Immature natural killer cell (primary cell): ENCODE results near the gene RBM26. TPM values are rescaled to one million over a fixed set of nuclear protein-coding genes. Genes with fewer than 3 reads are reported as not detected.
"Not testable (repeated sequence)": the region's sequence is repeated elsewhere in the genome, so short reads cannot be mapped to it uniquely, and the experiment has no call there.

Experiments
- DNase-seq, 3 donors: peaks; one replicate each; pipeline ENCODE4 v3.0.0; 2022; ENCODE audit warnings: mixed read lengths in 1 of 3
- H3K27ac Mint-ChIP-seq, 6 donors: one replicate each; pipeline ENCODE4 v1.8.0; 2020; ENCODE audit warnings: mixed read lengths in 6 of 6, mild to moderate bottlenecking in 5 of 6, inconsistent platforms in 4 of 6, moderate library complexity in 3 of 6
- H3K27me3 Mint-ChIP-seq, 3 donors: one replicate each; pipeline ENCODE4 v1.8.0; 2020 to 2021; ENCODE audit warnings: low read depth in 3 of 3, mild to moderate bottlenecking in 3 of 3, mixed read lengths in 3 of 3, moderate library complexity in 3 of 3, inconsistent platforms in 1 of 3
- H3K36me3 Mint-ChIP-seq, 3 donors: one replicate each; pipeline ENCODE4 v1.8.0; 2020; ENCODE audit warnings: mixed read lengths in 3 of 3, inconsistent platforms in 2 of 3, mild to moderate bottlenecking in 2 of 3
- H3K4me1 Mint-ChIP-seq, 2 donors: one replicate each; pipeline ENCODE4 v1.8.0; 2020; ENCODE audit warnings: inconsistent platforms in 2 of 2, mild to moderate bottlenecking in 2 of 2, mixed read lengths in 2 of 2, moderate library complexity in 1 of 2
- H3K4me3 Mint-ChIP-seq, 5 donors: one replicate each; pipeline ENCODE4 v1.8.0; 2020; ENCODE audit warnings: mild to moderate bottlenecking in 5 of 5, mixed read lengths in 5 of 5, inconsistent platforms in 3 of 5, moderate library complexity in 3 of 5
- H3K9me3 Mint-ChIP-seq, 6 donors: one replicate each; pipeline ENCODE4 v1.8.0; 2020; ENCODE audit warnings: mild to moderate bottlenecking in 6 of 6, mixed read lengths in 6 of 6, inconsistent platforms in 4 of 6, moderate library complexity in 3 of 6
- polyA plus RNA-seq, 3 donors: library from polyadenylated mRNA; unstranded; fragments of 300-500 nt; fragmentation: Illumina TruSeq; gene quantifications; one replicate each; pipeline ENCODE4 v1.2.3, GENCODE V29; 2021

Gene RBM26
- polyA plus RNA-seq, 3 donors from 2014 or later = 5.4 to 11.9 (median 6.2) TPM

GRCh38 chr13:79373916-79374315 is 32.1 kb downstream of the RBM26 start:
- no peaks in the 10 kb centered on the region for H3K4me1 Mint-ChIP-seq
- H3K9me3 Mint-ChIP-seq = no peaks in the 10 kb centered on the region
- peaks cover 0 to 3% (median 0%) of the 10 kb centered on the region in 3 donors for H3K27me3 Mint-ChIP-seq
- no peak overlapping the region for H3K4me3 Mint-ChIP-seq
- H3K36me3 Mint-ChIP-seq = peaks cover 13 to 30% (median 21%) of the 10 kb centered on the region in 3 donors
- H3K27ac Mint-ChIP-seq = no peak overlapping the region
- DNase-seq = no peak

GRCh38 chr13:79369226-79369625 is 36.8 kb downstream of the RBM26 start:
- Mint-ChIP-seq H3K36me3 (peaks cover 21 to 35% (median 24%) of the 10 kb centered on the region in 3 donors), H3K9me3 (no peaks in the 10 kb centered on the region), H3K4me1 (no peaks in the 10 kb centered on the region), H3K4me3 (no peak overlapping the region), H3K27me3 (peaks cover 0 to 3% (median 0%) of the 10 kb centered on the region in 3 donors), H3K27ac (no peak overlapping the region)
- DNase-seq = no peak

- no peaks in the 10 kb centered on the region for H3K9me3 Mint-ChIP-seq
- DNase-seq = no peak
Measured at GRCh38 chr13:79365981-79366380, 40.1 kb downstream of the RBM26 start.

GRCh38 chr13:79361299-79361698 is 44.8 kb downstream of the RBM26 start:
- peak overlapping the region in 2 of 6 donors; percentile 6 to 48 for H3K27ac Mint-ChIP-seq
- DNase-seq = no peak
- H3K27me3 Mint-ChIP-seq = no peaks in the 10 kb centered on the region
- H3K9me3 Mint-ChIP-seq = no peaks in the 10 kb centered on the region
- no peak overlapping the region for H3K4me3 Mint-ChIP-seq
- peaks cover 14 to 38% (median 27%) of the 10 kb centered on the region in 3 donors for H3K36me3 Mint-ChIP-seq
- peaks cover 3 to 19% of the 10 kb centered on the region in 2 donors for H3K4me1 Mint-ChIP-seq

More at GRCh38 chr13:79365981-79366380, 40.1 kb downstream of the RBM26 start:
- Mint-ChIP-seq H3K4me3 (no peak overlapping the region), H3K27me3 (peaks cover 0 to 3% (median 0%) of the 10 kb centered on the region in 3 donors), H3K27ac (peak overlapping the region in 2 of 6 donors; percentile 42 to 77), H3K36me3 (peaks cover 19 to 47% (median 22%) of the 10 kb centered on the region in 3 donors), H3K4me1 (peaks cover 3 to 14% of the 10 kb centered on the region in 2 donors)

- H3K27me3 Mint-ChIP-seq = peaks cover 0 to 2% (median 0%) of the 10 kb centered on the region in 3 donors
- H3K4me3 Mint-ChIP-seq = no peak overlapping the region
- peaks cover 10 to 34% (median 26%) of the 10 kb centered on the region in 3 donors for H3K36me3 Mint-ChIP-seq
- H3K9me3 Mint-ChIP-seq = no peaks in the 10 kb centered on the region
- DNase-seq = no peak
- peaks cover 3 to 19% of the 10 kb centered on the region in 2 donors for H3K4me1 Mint-ChIP-seq
- peak overlapping the region in 1 of 6 donors; percentile 67 for H3K27ac Mint-ChIP-seq
Measured at GRCh38 chr13:79360095-79360494, 46.0 kb downstream of the RBM26 start.

GRCh38 chr13:79359064-79359463 is 47.0 kb downstream of the RBM26 start:
- no peak for DNase-seq
- Mint-ChIP-seq H3K9me3 (no peaks in the 10 kb centered on the region), H3K4me1 (peaks cover 3 to 19% of the 10 kb centered on the region in 2 donors), H3K36me3 (peaks cover 10 to 41% (median 31%) of the 10 kb centered on the region in 3 donors), H3K27me3 (peaks cover 0 to 2% (median 0%) of the 10 kb centered on the region in 3 donors), H3K27ac (peak overlapping the region in 2 of 6 donors; percentile 23 to 83), H3K4me3 (no peak overlapping the region)

- no peak overlapping the region for H3K27ac Mint-ChIP-seq
- H3K36me3 Mint-ChIP-seq = peaks cover 11 to 45% (median 42%) of the 10 kb centered on the region in 3 donors
Measured at GRCh38 chr13:79354285-79354684, 51.8 kb downstream of the RBM26 start.

GRCh38 chr13:79353693-79354092 is 52.4 kb downstream of the RBM26 start:
- Mint-ChIP-seq H3K4me1 (peaks cover 0 to 6% of the 10 kb centered on the region in 2 donors), H3K27me3 (peaks cover 0 to 2% (median 0%) of the 10 kb centered on the region in 3 donors), H3K9me3 (no peaks in the 10 kb centered on the region), H3K4me3 (no peak overlapping the region), H3K27ac (peak overlapping the region in 2 of 6 donors; percentile 26 to 27), H3K36me3 (peaks cover 6 to 39% (median 36%) of the 10 kb centered on the region in 3 donors)
- DNase-seq = no peak

More at GRCh38 chr13:79354285-79354684, 51.8 kb downstream of the RBM26 start:
- no peak overlapping the region for H3K4me3 Mint-ChIP-seq
- peaks cover 0 to 2% (median 0%) of the 10 kb centered on the region in 3 donors for H3K27me3 Mint-ChIP-seq
- no peak for DNase-seq
- peaks cover 0 to 6% of the 10 kb centered on the region in 2 donors for H3K4me1 Mint-ChIP-seq
- no peaks in the 10 kb centered on the region for H3K9me3 Mint-ChIP-seq

GRCh38 chr13:79352107-79352506 is 53.9 kb downstream of the RBM26 start:
- no peak for DNase-seq
- Mint-ChIP-seq H3K4me1 (peaks cover 0 to 17% of the 10 kb centered on the region in 2 donors), H3K27me3 (peaks cover 0 to 2% (median 0%) of the 10 kb centered on the region in 3 donors), H3K27ac (no peak overlapping the region), H3K4me3 (no peak overlapping the region), H3K9me3 (no peaks in the 10 kb centered on the region), H3K36me3 (peaks cover 6 to 32% (median 29%) of the 10 kb centered on the region in 3 donors)

GRCh38 chr13:79349608-79350007 is 56.4 kb downstream of the RBM26 start:
- not testable (repeated sequence) for H3K9me3 Mint-ChIP-seq, H3K27me3 Mint-ChIP-seq, DNase-seq, H3K4me3 Mint-ChIP-seq, H3K27ac Mint-ChIP-seq
- H3K4me1 Mint-ChIP-seq = peaks cover 2 to 26% of the 10 kb centered on the region in 2 donors
- peaks cover 6 to 31% (median 26%) of the 10 kb centered on the region in 3 donors for H3K36me3 Mint-ChIP-seq

GRCh38 chr13:79349011-79349410 is 57.0 kb downstream of the RBM26 start:
- H3K4me1 Mint-ChIP-seq = peaks cover 2 to 26% of the 10 kb centered on the region in 2 donors
- peaks cover 9 to 25% (median 25%) of the 10 kb centered on the region in 3 donors for H3K36me3 Mint-ChIP-seq
- no peak overlapping the region for H3K4me3 Mint-ChIP-seq
- H3K27me3 Mint-ChIP-seq = no peaks in the 10 kb centered on the region
- no peaks in the 10 kb centered on the region for H3K9me3 Mint-ChIP-seq
- H3K27ac Mint-ChIP-seq = no peak overlapping the region
- DNase-seq = no peak

- DNase-seq = no peak
- Mint-ChIP-seq H3K36me3 (peaks cover 8 to 24% (median 21%) of the 10 kb centered on the region in 3 donors), H3K27me3 (no peaks in the 10 kb centered on the region), H3K4me3 (no peak overlapping the region), H3K4me1 (peaks cover 2 to 26% of the 10 kb centered on the region in 2 donors), H3K9me3 (no peaks in the 10 kb centered on the region), H3K27ac (peak overlapping the region in 1 of 6 donors; percentile 67)
Measured at GRCh38 chr13:79346300-79346914, 59.6 kb downstream of the RBM26 start.

GRCh38 chr13:79341202-79341601 is 64.9 kb downstream of the RBM26 start:
- peaks cover 22 to 44% (median 28%) of the 10 kb centered on the region in 3 donors for H3K36me3 Mint-ChIP-seq
- peak overlapping the region in 1 of 6 donors; percentile 50 for H3K27ac Mint-ChIP-seq
- H3K4me3 Mint-ChIP-seq = no peak overlapping the region
- no peak for DNase-seq
- H3K4me1 Mint-ChIP-seq = no peaks in the 10 kb centered on the region
- no peaks in the 10 kb centered on the region for H3K9me3 Mint-ChIP-seq
- H3K27me3 Mint-ChIP-seq = peaks cover 0 to 2% (median 0%) of the 10 kb centered on the region in 3 donors

- H3K27ac Mint-ChIP-seq = no peak overlapping the region
- no peak overlapping the region for H3K4me3 Mint-ChIP-seq
- no peaks in the 10 kb centered on the region for H3K4me1 Mint-ChIP-seq
- H3K9me3 Mint-ChIP-seq = no peaks in the 10 kb centered on the region
- DNase-seq = no peak
- peaks cover 24 to 49% (median 33%) of the 10 kb centered on the region in 3 donors for H3K36me3 Mint-ChIP-seq
- peaks cover 0 to 2% (median 0%) of the 10 kb centered on the region in 3 donors for H3K27me3 Mint-ChIP-seq
Measured at GRCh38 chr13:79340490-79340889, 65.6 kb downstream of the RBM26 start.
